ENCODE measurements around the gene THOC2.

THOC2 gene

DNA sequence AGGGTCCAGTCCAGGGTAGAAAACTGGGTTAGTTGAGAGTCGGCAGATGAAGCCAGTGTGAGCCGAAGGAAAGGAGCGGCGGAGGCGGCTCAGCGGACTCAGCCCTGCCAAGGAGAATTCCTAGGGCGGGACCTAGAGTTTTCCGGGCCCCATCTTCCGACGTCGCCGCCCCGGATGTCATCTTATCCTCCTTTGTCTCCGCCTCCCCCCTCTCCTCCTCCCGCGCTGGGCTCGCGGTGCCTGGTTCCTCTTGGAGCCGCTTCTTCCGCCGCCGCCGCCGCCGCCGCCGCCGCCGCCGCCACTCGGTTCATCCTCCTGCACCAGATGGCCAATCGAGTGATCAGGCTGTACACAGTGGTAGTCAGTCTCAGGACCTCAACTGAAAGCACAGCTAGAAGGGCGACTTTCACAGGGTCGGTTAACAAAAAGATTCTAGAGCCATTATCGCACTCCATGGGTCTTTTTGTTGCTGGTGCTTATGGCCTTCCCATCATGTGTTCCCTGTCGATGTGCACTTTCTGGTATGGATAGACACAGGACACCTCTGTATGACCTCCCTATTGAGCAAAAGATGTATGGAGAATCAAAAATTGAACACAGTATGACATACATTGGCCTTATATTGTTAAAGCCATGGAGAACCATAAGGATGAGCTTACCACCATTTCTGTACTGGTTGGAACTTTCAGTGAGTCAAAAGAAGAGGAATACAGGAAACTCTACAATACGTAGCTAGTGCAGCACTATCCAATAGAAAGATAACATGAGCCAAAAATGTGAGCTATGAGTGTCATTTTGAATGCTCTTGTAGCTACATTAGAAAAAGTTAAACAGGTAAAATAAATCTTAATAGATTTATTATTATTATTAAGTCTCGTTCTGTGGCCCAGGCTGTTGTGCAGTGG, 32.4 kb upstream of the THOC2 start (continued):
- TF ChIP-seq ZNF362 (tag by site-specific recombination; IDR thresholded peaks at IDR 0.05) (no peak), OVOL3 (tag by site-specific recombination; IDR thresholded peaks at IDR 0.05) (no peak), ZNF549 (tag by site-specific recombination; IDR thresholded peaks at IDR 0.05) (no peak), ZNF776 (tag by site-specific recombination; IDR thresholded peaks at IDR 0.05; ENCODE audit: borderline replicate concordance) (no peak), ZNF843 (tag by site-specific recombination; IDR thresholded peaks at IDR 0.05) (no peak), SALL2 (tag by site-specific recombination; IDR thresholded peaks at IDR 0.05; ENCODE audit: borderline replicate concordance) (no peak), AEBP2 (tag by site-specific recombination; IDR thresholded peaks at IDR 0.05; ENCODE audit: borderline replicate concordance) (no peak), ZBTB8A (tag by site-specific recombination; IDR thresholded peaks at IDR 0.05) (peak; percentile 44), ZSCAN5A (tag by site-specific recombination; IDR thresholded peaks at IDR 0.05) (no peak), ZNF223 (tag by site-specific recombination; IDR thresholded peaks at IDR 0.05) (peak; percentile 81), ZNF529 (tag by site-specific recombination; IDR thresholded peaks at IDR 0.05; ENCODE audit: insufficient replicate concordance) (no peak), ZNF112 (tag by site-specific recombination; IDR thresholded peaks at IDR 0.05) (no peak), ZNF580 (tag by site-specific recombination; IDR thresholded peaks at IDR 0.05) (no peak), ZNF221 (tag by site-specific recombination; IDR thresholded peaks at IDR 0.05; ENCODE audit: borderline replicate concordance) (no peak), ZBTB20 (tag by site-specific recombination; IDR thresholded peaks at IDR 0.05) (peak; percentile 26; the same call in 1 of the 2 replicates), ZNF335 (tag by site-specific recombination; conservative IDR thresholded peaks at IDR 0.05) (peak; percentile 68), ZNF658 (tag by site-specific recombination; IDR thresholded peaks at IDR 0.05) (no peak), ZNF214 (tag by site-specific recombination; IDR thresholded peaks at IDR 0.05; ENCODE audit: borderline replicate concordance) (no peak), PBX3 (CRISPR knock-in tag; IDR thresholded peaks at IDR 0.05) (no peak), ZBTB6 (tag by site-specific recombination; IDR thresholded peaks at IDR 0.05) (peak; percentile 8; the same call in 1 of the 2 replicates), ZNF768 (tag by site-specific recombination; IDR thresholded peaks at IDR 0.05) (no peak), ZNF248 (tag by site-specific recombination; IDR thresholded peaks at IDR 0.05) (no peak), ZNF341 (tag by site-specific recombination; IDR thresholded peaks at IDR 0.05; ENCODE audit: low read depth) (no peak), REPIN1 (tag by site-specific recombination; IDR thresholded peaks at IDR 0.05; ENCODE audit: low read depth) (no peak), ZNF302 (tag by site-specific recombination; IDR thresholded peaks at IDR 0.05; ENCODE audit: low read depth) (no peak)
- TF ChIP-seq, protein P1, sequence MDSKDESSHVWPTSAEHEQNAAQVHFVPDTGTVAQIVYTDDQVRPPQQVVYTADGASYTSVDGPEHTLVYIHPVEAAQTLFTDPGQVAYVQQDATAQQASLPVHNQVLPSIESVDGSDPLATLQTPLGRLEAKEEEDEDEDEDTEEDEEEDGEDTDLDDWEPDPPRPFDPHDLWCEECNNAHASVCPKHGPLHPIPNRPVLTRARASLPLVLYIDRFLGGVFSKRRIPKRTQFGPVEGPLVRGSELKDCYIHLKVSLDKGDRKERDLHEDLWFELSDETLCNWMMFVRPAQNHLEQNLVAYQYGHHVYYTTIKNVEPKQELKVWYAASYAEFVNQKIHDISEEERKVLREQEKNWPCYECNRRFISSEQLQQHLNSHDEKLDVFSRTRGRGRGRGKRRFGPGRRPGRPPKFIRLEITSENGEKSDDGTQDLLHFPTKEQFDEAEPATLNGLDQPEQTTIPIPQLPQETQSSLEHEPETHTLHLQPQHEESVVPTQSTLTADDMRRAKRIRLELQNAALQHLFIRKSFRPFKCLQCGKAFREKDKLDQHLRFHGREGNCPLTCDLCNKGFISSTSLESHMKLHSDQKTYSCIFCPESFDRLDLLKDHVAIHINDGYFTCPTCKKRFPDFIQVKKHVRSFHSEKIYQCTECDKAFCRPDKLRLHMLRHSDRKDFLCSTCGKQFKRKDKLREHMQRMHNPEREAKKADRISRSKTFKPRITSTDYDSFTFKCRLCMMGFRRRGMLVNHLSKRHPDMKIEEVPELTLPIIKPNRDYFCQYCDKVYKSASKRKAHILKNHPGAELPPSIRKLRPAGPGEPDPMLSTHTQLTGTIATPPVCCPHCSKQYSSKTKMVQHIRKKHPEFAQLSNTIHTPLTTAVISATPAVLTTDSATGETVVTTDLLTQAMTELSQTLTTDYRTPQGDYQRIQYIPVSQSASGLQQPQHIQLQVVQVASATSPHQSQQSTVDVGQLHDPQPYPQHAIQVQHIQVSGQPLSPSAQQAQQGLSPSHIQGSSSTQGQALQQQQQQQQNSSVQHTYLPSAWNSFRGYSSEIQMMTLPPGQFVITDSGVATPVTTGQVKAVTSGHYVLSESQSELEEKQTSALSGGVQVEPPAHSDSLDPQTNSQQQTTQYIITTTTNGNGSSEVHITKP (tag by site-specific recombination; IDR thresholded peaks at IDR 0.05) = 0 out of 2 replicates have a peak, but pooled peaks have one; percentile 14
- TF ChIP-seq, protein P2, sequence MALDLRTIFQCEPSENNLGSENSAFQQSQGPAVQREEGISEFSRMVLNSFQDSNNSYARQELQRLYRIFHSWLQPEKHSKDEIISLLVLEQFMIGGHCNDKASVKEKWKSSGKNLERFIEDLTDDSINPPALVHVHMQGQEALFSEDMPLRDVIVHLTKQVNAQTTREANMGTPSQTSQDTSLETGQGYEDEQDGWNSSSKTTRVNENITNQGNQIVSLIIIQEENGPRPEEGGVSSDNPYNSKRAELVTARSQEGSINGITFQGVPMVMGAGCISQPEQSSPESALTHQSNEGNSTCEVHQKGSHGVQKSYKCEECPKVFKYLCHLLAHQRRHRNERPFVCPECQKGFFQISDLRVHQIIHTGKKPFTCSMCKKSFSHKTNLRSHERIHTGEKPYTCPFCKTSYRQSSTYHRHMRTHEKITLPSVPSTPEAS (tag by site-specific recombination; IDR thresholded peaks at IDR 0.05) = no peak

Data from HEK293 (cell line).